ENCODE results near the gene SERINC3. TPM values are rescaled to one million over a fixed set of nuclear protein-coding genes. Genes with fewer than 3 reads are reported as not detected.

The SERINC3 gene
- total and polyA plus RNA-seq, 2 of the 13 experiments (the other 11 are each of a cell fraction or from before 2014, with no cell fraction given), result 82.0 to 226 TPM

DNA sequence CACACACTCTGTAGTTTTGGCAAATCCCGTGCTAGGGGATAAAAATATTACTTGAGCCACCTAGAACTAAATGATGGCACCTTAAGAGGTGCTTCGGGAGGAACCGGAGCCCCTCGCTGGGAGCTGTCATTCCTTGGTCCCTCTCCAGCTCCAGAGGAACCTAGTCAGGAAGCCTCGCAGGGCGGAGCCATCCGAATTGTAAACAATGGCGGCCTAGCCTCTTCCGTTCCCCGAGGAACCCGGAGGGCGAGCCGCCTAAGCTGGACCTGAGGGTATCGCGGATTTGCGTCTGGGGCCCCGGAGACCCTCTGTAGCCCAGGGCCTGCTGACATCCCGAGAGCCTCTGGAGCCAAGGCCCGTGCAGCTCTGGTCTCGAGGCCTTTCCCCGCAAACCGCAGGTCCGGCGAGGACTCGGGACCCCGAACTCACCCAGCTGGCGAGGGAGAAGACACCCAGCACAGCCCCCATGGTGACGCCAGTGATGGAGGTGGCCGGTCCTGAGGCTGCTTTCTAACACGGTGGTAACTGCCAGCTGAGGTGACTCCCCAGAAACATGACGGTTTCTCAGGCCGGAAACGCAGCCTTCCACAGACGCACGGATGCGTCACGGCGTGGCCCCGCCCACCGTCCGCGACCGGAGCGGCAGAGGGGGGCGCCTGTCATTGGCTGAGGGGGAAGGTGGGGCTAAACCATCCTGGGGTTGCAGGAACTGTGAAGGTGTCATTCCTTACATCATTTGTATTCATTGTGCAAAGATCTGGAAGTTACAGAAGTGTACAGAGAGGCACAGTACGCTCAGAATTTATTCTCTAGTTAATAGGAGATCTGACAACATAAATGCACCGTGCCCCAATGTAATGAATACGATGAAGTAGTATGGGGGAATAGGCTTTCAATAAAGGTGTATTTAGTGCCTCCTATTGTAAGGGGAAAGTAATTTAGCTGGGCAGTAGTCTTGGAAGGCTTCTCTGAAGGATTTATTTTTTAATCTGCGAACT, at the start of gene SERINC3 (continued):
- TF ChIP-seq, protein P1, sequence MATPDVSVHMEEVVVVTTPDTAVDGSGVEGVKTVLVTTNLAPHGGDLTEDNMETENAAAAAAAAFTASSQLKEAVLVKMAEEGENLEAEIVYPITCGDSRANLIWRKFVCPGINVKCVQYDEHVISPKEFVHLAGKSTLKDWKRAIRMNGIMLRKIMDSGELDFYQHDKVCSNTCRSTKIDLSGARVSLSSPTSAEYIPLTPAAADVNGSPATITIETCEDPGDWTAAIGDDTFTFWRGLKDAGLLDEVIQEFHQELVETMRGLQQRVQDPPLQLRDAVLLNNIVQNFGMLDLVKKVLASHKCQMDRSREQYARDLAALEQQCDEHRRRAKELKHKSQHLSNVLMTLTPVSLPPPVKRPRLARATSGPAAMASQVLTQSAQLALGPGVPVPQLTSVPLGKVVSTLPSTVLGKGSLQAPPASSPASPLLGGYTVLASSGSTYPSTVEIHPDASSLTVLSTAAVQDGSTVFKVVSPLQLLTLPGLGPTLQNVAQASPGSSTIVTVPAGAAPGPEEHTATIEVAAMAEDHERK (CRISPR knock-in tag; IDR thresholded peaks at IDR 0.05; ENCODE audit: low read depth), result peak; percentile 94
- TF ChIP-seq JUNB (CRISPR knock-in tag; IDR thresholded peaks at IDR 0.05; ENCODE audit: borderline replicate concordance) (peak; percentile 18; the same call in 1 of the 2 replicates), ZNF430 (CRISPR knock-in tag; IDR thresholded peaks at IDR 0.05) (peak; percentile 29; the same call in 1 of the 2 replicates), ZNF672 (CRISPR knock-in tag; IDR thresholded peaks at IDR 0.05) (no peak; the same call in 1 of the 2 replicates), ZNF83 (CRISPR knock-in tag; IDR thresholded peaks at IDR 0.05; ENCODE audit: borderline replicate concordance) (peak; percentile 94; the same call in 1 of the 2 replicates), MIXL1 (CRISPR knock-in tag; IDR thresholded peaks at IDR 0.05) (peak; percentile 16; the same call in 1 of the 2 replicates), SATB2 (CRISPR knock-in tag; IDR thresholded peaks at IDR 0.05) (peak; percentile 95), HOXA5 (CRISPR knock-in tag; IDR thresholded peaks at IDR 0.05) (peak; percentile 97), ZNF773 (CRISPR knock-in tag; IDR thresholded peaks at IDR 0.05; ENCODE audit: borderline replicate concordance) (peak; percentile 95; the same call in 1 of the 2 replicates), MBD4 (IDR thresholded peaks at IDR 0.05; ENCODE audit: borderline replicate concordance, low read length) (no peak), CREB1 (IDR thresholded peaks at IDR 0.05) (peak; percentile 97), CREB1 (CRISPR knock-in tag; IDR thresholded peaks at IDR 0.05) (peak; percentile 95)
- TF ChIP-seq, protein P2, sequence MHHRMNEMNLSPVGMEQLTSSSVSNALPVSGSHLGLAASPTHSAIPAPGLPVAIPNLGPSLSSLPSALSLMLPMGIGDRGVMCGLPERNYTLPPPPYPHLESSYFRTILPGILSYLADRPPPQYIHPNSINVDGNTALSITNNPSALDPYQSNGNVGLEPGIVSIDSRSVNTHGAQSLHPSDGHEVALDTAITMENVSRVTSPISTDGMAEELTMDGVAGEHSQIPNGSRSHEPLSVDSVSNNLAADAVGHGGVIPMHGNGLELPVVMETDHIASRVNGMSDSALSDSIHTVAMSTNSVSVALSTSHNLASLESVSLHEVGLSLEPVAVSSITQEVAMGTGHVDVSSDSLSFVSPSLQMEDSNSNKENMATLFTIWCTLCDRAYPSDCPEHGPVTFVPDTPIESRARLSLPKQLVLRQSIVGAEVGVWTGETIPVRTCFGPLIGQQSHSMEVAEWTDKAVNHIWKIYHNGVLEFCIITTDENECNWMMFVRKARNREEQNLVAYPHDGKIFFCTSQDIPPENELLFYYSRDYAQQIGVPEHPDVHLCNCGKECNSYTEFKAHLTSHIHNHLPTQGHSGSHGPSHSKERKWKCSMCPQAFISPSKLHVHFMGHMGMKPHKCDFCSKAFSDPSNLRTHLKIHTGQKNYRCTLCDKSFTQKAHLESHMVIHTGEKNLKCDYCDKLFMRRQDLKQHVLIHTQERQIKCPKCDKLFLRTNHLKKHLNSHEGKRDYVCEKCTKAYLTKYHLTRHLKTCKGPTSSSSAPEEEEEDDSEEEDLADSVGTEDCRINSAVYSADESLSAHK (CRISPR knock-in tag; IDR thresholded peaks at IDR 0.05; ENCODE audit: borderline replicate concordance), result peak; percentile 34; the same call in 1 of the 2 replicates
- TF ChIP-seq, protein P3, sequence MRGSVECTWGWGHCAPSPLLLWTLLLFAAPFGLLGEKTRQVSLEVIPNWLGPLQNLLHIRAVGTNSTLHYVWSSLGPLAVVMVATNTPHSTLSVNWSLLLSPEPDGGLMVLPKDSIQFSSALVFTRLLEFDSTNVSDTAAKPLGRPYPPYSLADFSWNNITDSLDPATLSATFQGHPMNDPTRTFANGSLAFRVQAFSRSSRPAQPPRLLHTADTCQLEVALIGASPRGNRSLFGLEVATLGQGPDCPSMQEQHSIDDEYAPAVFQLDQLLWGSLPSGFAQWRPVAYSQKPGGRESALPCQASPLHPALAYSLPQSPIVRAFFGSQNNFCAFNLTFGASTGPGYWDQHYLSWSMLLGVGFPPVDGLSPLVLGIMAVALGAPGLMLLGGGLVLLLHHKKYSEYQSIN (CRISPR knock-in tag; IDR thresholded peaks at IDR 0.05; ENCODE audit: borderline replicate concordance), result no peak
- TF ChIP-seq, protein P4, sequence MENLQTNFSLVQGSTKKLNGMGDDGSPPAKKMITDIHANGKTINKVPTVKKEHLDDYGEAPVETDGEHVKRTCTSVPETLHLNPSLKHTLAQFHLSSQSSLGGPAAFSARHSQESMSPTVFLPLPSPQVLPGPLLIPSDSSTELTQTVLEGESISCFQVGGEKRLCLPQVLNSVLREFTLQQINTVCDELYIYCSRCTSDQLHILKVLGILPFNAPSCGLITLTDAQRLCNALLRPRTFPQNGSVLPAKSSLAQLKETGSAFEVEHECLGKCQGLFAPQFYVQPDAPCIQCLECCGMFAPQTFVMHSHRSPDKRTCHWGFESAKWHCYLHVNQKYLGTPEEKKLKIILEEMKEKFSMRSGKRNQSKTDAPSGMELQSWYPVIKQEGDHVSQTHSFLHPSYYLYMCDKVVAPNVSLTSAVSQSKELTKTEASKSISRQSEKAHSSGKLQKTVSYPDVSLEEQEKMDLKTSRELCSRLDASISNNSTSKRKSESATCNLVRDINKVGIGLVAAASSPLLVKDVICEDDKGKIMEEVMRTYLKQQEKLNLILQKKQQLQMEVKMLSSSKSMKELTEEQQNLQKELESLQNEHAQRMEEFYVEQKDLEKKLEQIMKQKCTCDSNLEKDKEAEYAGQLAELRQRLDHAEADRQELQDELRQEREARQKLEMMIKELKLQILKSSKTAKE (CRISPR knock-in tag; IDR thresholded peaks at IDR 0.05; ENCODE audit: borderline replicate concordance), result no peak
- TF ChIP-seq, protein P5, sequence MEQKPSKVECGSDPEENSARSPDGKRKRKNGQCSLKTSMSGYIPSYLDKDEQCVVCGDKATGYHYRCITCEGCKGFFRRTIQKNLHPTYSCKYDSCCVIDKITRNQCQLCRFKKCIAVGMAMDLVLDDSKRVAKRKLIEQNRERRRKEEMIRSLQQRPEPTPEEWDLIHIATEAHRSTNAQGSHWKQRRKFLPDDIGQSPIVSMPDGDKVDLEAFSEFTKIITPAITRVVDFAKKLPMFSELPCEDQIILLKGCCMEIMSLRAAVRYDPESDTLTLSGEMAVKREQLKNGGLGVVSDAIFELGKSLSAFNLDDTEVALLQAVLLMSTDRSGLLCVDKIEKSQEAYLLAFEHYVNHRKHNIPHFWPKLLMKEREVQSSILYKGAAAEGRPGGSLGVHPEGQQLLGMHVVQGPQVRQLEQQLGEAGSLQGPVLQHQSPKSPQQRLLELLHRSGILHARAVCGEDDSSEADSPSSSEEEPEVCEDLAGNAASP (CRISPR knock-in tag; IDR thresholded peaks at IDR 0.05; ENCODE audit: borderline replicate concordance), result no peak; the same call in 1 of the 2 replicates
- TF ChIP-seq, protein P6, sequence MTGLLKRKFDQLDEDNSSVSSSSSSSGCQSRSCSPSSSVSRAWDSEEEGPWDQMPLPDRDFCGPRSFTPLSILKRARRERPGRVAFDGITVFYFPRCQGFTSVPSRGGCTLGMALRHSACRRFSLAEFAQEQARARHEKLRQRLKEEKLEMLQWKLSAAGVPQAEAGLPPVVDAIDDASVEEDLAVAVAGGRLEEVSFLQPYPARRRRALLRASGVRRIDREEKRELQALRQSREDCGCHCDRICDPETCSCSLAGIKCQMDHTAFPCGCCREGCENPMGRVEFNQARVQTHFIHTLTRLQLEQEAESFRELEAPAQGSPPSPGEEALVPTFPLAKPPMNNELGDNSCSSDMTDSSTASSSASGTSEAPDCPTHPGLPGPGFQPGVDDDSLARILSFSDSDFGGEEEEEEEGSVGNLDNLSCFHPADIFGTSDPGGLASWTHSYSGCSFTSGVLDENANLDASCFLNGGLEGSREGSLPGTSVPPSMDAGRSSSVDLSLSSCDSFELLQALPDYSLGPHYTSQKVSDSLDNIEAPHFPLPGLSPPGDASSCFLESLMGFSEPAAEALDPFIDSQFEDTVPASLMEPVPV (CRISPR knock-in tag; IDR thresholded peaks at IDR 0.05), result peak; percentile 98; the same call in 1 of the 2 replicates
